Keratinocyte (primary cell): ENCODE data around the gene CMYA5. TPM values are rescaled to one million over a fixed set of nuclear protein-coding genes. Genes with fewer than 3 reads are reported as not detected.

Experiments
- DNase-seq: peaks from one replicate; pipeline ENCODE4 v3.0.0-alpha.2; 2011; ENCODE audit warnings: low read depth, missing footprints, low spot score
- FAIRE-seq: peaks from 2 replicates; lab custom pipeline; 2011; peaks lifted over from hg19 to GRCh38; lab: Jason Lieb, UNC
- H2AFZ ChIP-seq: 2 replicates; pipeline ENCODE4 v1.6.0; 2012; ENCODE audit warnings: low read length, control low read depth, inconsistent platforms; ENCODE audit not compliant: control insufficient read depth
- H3K27ac ChIP-seq: 2 replicates; pipeline ENCODE4 v1.5.1; 2011; ENCODE audit warnings: low read length; ENCODE audit not compliant: control insufficient read depth, insufficient read depth
- H3K27me3 ChIP-seq: 3 replicates; pipeline ENCODE4 v1.6.0; 2011; ENCODE audit warnings: low read length; ENCODE audit not compliant: control insufficient read depth, insufficient read depth; ENCODE audit errors: extremely low read depth
- H3K36me3 ChIP-seq, 2 experiments: 2 replicates in 1 of 2; 3 replicates in 1 of 2; pipeline ENCODE4 v1.5.1; 2011; ENCODE audit warnings: low read length in 2 of 2, mild to moderate bottlenecking in 1 of 2; ENCODE audit not compliant: control insufficient read depth in 2 of 2, insufficient read depth in 2 of 2; ENCODE audit errors: extremely low read depth in 1 of 2
- H3K4me1 ChIP-seq: 3 replicates; pipeline ENCODE4 v1.5.1; 2011; ENCODE audit warnings: low read length; ENCODE audit not compliant: control insufficient read depth, insufficient read depth; ENCODE audit errors: extremely low read depth
- H3K4me2 ChIP-seq: 3 replicates; pipeline ENCODE4 v1.6.0; 2011; ENCODE audit warnings: low read depth, low read length; ENCODE audit not compliant: control insufficient read depth, insufficient read depth; ENCODE audit errors: extremely low read depth
- H3K4me3 ChIP-seq, 3 experiments: fragments of 200-600 bp in 1 of 3; sonication (generic) in 1 of 3; 2 replicates in 2 of 3; 3 replicates in 1 of 3; pipeline ENCODE4 v1.5.1; 2011 to 2016; ENCODE audit warnings: low read length in 3 of 3, mild to moderate bottlenecking in 3 of 3, control low read depth in 2 of 3, inconsistent platforms in 1 of 3, low read depth in 1 of 3, mixed read lengths in 1 of 3, mixed run types in 1 of 3, moderate library complexity in 1 of 3; ENCODE audit not compliant: control insufficient read depth in 2 of 3, insufficient read depth in 2 of 3; ENCODE audit errors: extremely low read depth in 1 of 3
- H3K79me2 ChIP-seq: 2 replicates; pipeline ENCODE4 v1.6.0; 2012; ENCODE audit warnings: low read length; ENCODE audit not compliant: control insufficient read depth, insufficient read depth
- H3K9ac ChIP-seq: 3 replicates; pipeline ENCODE4 v1.6.0; 2011; ENCODE audit warnings: low read length; ENCODE audit not compliant: control insufficient read depth, insufficient read depth; ENCODE audit errors: extremely low read depth
- H3K9me1 ChIP-seq: 3 replicates; pipeline ENCODE4 v1.6.0; 2011; ENCODE audit warnings: low read length; ENCODE audit not compliant: control insufficient read depth, insufficient read depth; ENCODE audit errors: extremely low read depth
- H3K9me3 ChIP-seq: 2 replicates; pipeline ENCODE4 v1.5.1; 2012; ENCODE audit warnings: low read depth, low read length; ENCODE audit not compliant: control insufficient read depth
- H4K20me1 ChIP-seq: 3 replicates; pipeline ENCODE4 v1.6.0; 2011; ENCODE audit warnings: low read length; ENCODE audit not compliant: control insufficient read depth, insufficient read depth; ENCODE audit errors: extremely low read depth
- CTCF ChIP-seq, 3 experiments: IDR thresholded peaks in 1 of 3; conservative IDR thresholded peaks in 1 of 3; optimal IDR thresholded peaks in 1 of 3; 2 replicates in 2 of 3; 3 replicates in 1 of 3; pipeline versions ENCODE3 to v1.5.1; 2011; ENCODE audit warnings: low read length in 3 of 3, mild to moderate bottlenecking in 3 of 3, moderate library complexity in 2 of 3, control low read depth in 1 of 3, inconsistent platforms in 1 of 3; ENCODE audit not compliant: insufficient read depth in 2 of 3; ENCODE audit errors: extremely low read depth in 1 of 3
- EZH2 ChIP-seq: IDR thresholded peaks from one replicate; pipeline ENCODE4 v1.6.1; 2012; ENCODE audit warnings: inconsistent platforms, mild to moderate bottlenecking, low read length, moderate library complexity
- dilution Hi-C: fragments of 300-500 bp; cut with MboI; formaldehyde crosslinking; loops from one replicate; pipeline ENCODE4 v1.7.0; 2020; ENCODE audit warnings: low sequenced_read_pairs; ENCODE audit not compliant: extremely low pct_ligation_motif_present
- polyA plus RNA-seq, 5 experiments: library from polyadenylated mRNA; depleted of rRNA in 3 of 5; stranded (reverse) in 3 of 5; stranded (forward) in 1 of 5; unstranded in 1 of 5; fragments of >200 nt; gene quantifications; 1 replicate in 1 of 5; 2 replicates in 3 of 5; 3 replicates in 1 of 5; pipeline versions ENCODE4 v1.2.1 to v1.2.3, GENCODE V29; 2011 to 2012; ENCODE audit warnings: missing spikeins in 2 of 5, low read depth in 1 of 5, low replicate concordance in 1 of 5

Gene CMYA5
- polyA plus RNA-seq, 1 donor (not counting 4 experiments of a cell fraction or from before 2014, with no cell fraction given) = 0.25 TPM

DNA sequence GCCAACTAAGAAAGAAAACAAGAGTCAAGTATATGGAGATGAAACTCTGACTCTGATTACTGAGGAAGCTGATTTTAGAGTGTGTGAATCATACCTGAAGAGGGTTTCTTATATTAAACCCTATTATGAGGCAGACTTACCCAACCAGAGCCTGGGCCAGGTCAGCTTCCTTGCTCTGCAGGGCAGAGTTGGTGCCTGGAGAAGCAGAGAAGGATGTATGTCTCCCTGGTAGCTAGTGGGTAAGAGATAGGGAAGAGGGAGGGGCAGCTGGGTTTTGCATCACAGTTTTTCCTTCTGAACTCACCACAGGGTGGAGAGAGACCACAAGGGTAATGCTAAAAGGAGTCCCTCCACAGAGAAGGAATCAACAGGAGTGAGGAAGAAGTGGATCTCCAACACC, 104.1 kb downstream of the CMYA5 start:
- Histone ChIP-seq H3K9me1 (no peaks in the 10 kb centered on the region), H3K27ac (no peak overlapping the region), H3K4me1 (no peaks in the 10 kb centered on the region), H4K20me1 (no peaks in the 10 kb centered on the region), H3K9ac (no peak overlapping the region), H3K4me3 (no peak overlapping the region), H2AFZ (no peak overlapping the region), H3K9me3 (no peaks in the 10 kb centered on the region), H3K79me2 (no peaks in the 10 kb centered on the region), H3K4me2 (no peak overlapping the region), H3K27me3 (peaks cover 3% of the 10 kb centered on the region), H3K36me3 (no peaks in the 10 kb centered on the region)
- dilution Hi-C loops = no loop called here
- FAIRE-seq (no peak), DNase-seq (no peak)
- no peak for TF ChIP-seq EZH2
- no peak for TF ChIP-seq CTCF (optimal IDR thresholded peaks at IDR 0.05 in 1 of 3, IDR thresholded peaks at IDR 0.05 in 1 of 3, conservative IDR thresholded peaks at IDR 0.05 in 1 of 3; ENCODE audit: extremely low read depth in 1 of 3, insufficient read depth in 2 of 3, low read length in 3 of 3)

DNA sequence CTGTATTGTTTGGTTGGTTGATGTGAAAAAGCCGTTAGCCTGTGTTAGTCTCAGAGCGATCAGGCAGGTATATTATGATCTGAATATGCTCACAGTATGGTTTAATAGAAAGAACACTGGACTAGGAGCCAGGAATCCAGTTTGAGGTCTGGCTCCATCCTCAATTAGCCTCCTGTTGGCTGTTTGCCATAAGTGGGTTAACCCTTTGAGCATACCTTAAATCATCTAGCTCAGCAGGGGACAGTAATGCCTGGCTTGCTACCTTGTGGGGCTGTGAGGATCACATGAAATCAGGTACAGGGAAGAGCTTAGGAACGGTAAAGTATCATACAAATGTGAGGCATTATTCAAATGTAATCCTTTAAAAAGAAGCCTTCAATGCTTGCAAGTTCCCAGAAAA, 104.7 kb downstream of the CMYA5 start:
- Histone ChIP-seq H3K27me3 (peaks cover 3% of the 10 kb centered on the region), H3K4me3 (no peak overlapping the region), H3K9me1 (no peaks in the 10 kb centered on the region), H3K4me1 (no peaks in the 10 kb centered on the region), H2AFZ (no peak overlapping the region), H4K20me1 (no peaks in the 10 kb centered on the region), H3K27ac (no peak overlapping the region), H3K4me2 (no peak overlapping the region), H3K36me3 (no peaks in the 10 kb centered on the region), H3K9ac (no peak overlapping the region), H3K79me2 (no peaks in the 10 kb centered on the region), H3K9me3 (no peaks in the 10 kb centered on the region)
- DNase-seq = no peak
- no peak for FAIRE-seq
- no peak for TF ChIP-seq EZH2
- TF ChIP-seq CTCF (optimal IDR thresholded peaks at IDR 0.05 in 1 of 3, IDR thresholded peaks at IDR 0.05 in 1 of 3, conservative IDR thresholded peaks at IDR 0.05 in 1 of 3; ENCODE audit: extremely low read depth in 1 of 3, insufficient read depth in 2 of 3, low read length in 3 of 3) = no peak
- dilution Hi-C loops = no loop called here
